DND-41 (cell line): Measurements from ENCODE around the gene WNT3.

Experiments
- ATAC-seq: fragments of 200-7000 bp; cut with Tn5 transposase; 3 replicates; pipeline ENCODE4 v1.9.1; 2021; ENCODE audit warnings: low read depth; ENCODE audit not compliant: insufficient read depth
- DNase-seq: peaks from one replicate; pipeline ENCODE4 v3.0.0-alpha.2; 2020
- H2AFZ ChIP-seq: 2 replicates; pipeline ENCODE4 v1.6.0; 2012; ENCODE audit warnings: low read depth, low read length
- H3K27ac ChIP-seq: 2 replicates; pipeline ENCODE4 v1.5.1; 2012; ENCODE audit warnings: low read length, inconsistent platforms
- H3K27me3 ChIP-seq: fragments of 200-600 bp; sonication (generic); 2 replicates; pipeline ENCODE4 v1.6.0; 2012; ENCODE audit warnings: low read length, mild to moderate bottlenecking, inconsistent platforms; ENCODE audit not compliant: insufficient read depth, poor library complexity
- H3K36me3 ChIP-seq: 2 replicates; pipeline ENCODE4 v1.5.1; 2012; ENCODE audit warnings: low read length, inconsistent platforms; ENCODE audit not compliant: insufficient read depth
- H3K4me1 ChIP-seq: 2 replicates; pipeline ENCODE4 v1.5.1; 2012; ENCODE audit warnings: mild to moderate bottlenecking, low read length; ENCODE audit not compliant: insufficient read depth
- H3K4me2 ChIP-seq: 2 replicates; pipeline ENCODE4 v1.6.0; 2012; ENCODE audit warnings: mild to moderate bottlenecking, moderate library complexity, low read length, inconsistent platforms; ENCODE audit not compliant: insufficient read depth
- H3K4me3 ChIP-seq, 2 experiments: fragments of 200-600 bp in 1 of 2; shearing (Covaris generic) in 1 of 2; 2 replicates each; pipeline ENCODE4 v1.5.1; 2012 to 2016; ENCODE audit warnings: inconsistent platforms in 2 of 2, low read length in 2 of 2, mild to moderate bottlenecking in 2 of 2, low read depth in 1 of 2, moderate library complexity in 1 of 2
- H3K79me2 ChIP-seq: 2 replicates; pipeline ENCODE4 v1.6.0; 2012; ENCODE audit warnings: low read length, inconsistent platforms; ENCODE audit not compliant: insufficient read depth
- H3K9ac ChIP-seq: 2 replicates; pipeline ENCODE4 v1.6.0; 2012; ENCODE audit warnings: low read depth, mild to moderate bottlenecking, inconsistent platforms, low read length, moderate library complexity
- H3K9me3 ChIP-seq: 2 replicates; pipeline ENCODE4 v1.5.1; 2012; ENCODE audit warnings: low read length, moderate library complexity, mild to moderate bottlenecking, inconsistent platforms; ENCODE audit not compliant: insufficient read depth, severe bottlenecking
- H4K20me1 ChIP-seq: 2 replicates; pipeline ENCODE4 v1.6.0; 2012; ENCODE audit warnings: low read length; ENCODE audit not compliant: insufficient read depth
- EZH2 ChIP-seq: IDR thresholded peaks from 3 replicates; pipeline ENCODE4 v1.6.1; 2012; ENCODE audit warnings: borderline replicate concordance, low read depth, mild to moderate bottlenecking, moderate library complexity, low read length, inconsistent platforms; ENCODE audit not compliant: severe bottlenecking
- TF ChIP-seq, protein P1 (sequence below): IDR thresholded peaks from 2 replicates; pipeline ENCODE4 v1.5.1; 2012; ENCODE audit warnings: borderline replicate concordance, low read length, moderate library complexity, mild to moderate bottlenecking; ENCODE audit not compliant: poor library complexity, severe bottlenecking; ENCODE audit errors: extremely low read depth

The WNT3 gene

DNA sequence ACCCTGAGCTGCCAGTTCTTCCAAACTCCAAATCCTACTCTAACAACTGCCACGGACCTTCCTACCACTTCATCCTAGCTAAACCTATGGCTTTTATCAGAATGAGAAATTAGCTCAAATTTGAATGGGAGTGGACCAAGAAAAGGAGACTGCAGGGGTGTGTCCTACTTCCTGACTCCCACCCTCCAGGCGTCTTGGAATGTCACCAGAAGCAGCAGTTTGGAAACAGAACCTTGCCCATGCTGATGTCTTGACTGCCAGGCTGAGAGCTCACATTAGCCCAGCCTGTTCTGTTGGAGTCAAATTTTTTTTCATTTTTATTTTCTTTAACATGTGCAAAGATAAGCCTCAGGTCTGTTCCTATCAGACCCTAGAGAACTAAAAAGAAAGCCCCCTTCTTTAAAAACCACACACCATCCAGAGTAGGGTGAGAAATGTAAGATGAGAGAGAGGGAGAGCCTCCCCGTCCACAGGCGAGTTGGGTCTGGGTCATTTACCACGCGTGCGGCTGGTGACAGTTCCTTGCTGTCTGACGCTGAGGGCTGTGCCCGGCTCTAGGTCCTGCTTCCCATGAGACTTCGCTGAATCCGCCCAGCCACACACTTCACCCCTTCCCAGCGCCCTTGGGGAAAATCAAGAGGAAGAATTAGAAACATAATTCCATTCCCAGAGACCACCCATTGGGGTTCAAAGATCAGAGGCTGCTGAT is 54.3 kb downstream of the WNT3 start:
- Histone ChIP-seq H3K9me3 (no peaks in the 10 kb centered on the region), H3K4me1 (no peaks in the 10 kb centered on the region), H3K36me3 (no peaks in the 10 kb centered on the region), H3K4me3 (no peak overlapping the region), H3K9ac (no peak overlapping the region), H3K4me2 (no peak overlapping the region), H3K79me2 (no peaks in the 10 kb centered on the region), H3K27me3 (no peaks in the 10 kb centered on the region), H2AFZ (no peak overlapping the region), H3K27ac (no peak overlapping the region), H4K20me1 (no peaks in the 10 kb centered on the region)
- ATAC-seq: no peak
- no peak for DNase-seq
- TF ChIP-seq EZH2: no peak
- TF ChIP-seq, protein P1, sequence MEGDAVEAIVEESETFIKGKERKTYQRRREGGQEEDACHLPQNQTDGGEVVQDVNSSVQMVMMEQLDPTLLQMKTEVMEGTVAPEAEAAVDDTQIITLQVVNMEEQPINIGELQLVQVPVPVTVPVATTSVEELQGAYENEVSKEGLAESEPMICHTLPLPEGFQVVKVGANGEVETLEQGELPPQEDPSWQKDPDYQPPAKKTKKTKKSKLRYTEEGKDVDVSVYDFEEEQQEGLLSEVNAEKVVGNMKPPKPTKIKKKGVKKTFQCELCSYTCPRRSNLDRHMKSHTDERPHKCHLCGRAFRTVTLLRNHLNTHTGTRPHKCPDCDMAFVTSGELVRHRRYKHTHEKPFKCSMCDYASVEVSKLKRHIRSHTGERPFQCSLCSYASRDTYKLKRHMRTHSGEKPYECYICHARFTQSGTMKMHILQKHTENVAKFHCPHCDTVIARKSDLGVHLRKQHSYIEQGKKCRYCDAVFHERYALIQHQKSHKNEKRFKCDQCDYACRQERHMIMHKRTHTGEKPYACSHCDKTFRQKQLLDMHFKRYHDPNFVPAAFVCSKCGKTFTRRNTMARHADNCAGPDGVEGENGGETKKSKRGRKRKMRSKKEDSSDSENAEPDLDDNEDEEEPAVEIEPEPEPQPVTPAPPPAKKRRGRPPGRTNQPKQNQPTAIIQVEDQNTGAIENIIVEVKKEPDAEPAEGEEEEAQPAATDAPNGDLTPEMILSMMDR: no peak

DNA sequence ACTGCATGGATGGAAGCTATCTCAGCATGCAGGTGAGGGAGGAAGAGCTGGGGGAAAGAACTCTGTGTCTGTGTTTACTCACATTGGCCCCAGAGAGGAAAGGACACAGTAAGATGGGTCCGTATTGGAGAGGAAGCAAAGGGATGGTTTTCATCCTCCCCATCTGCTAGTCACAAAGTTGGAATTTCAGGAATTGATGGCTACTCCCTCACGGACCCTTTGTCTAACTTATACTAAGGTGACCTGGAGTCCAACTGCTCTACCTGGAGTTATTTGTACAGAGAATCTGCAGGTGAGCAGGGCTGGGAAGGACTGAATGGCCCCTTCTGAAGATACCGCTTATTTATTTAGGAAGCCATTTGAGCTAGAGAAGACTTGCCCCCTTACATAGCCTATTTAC is 55.1 kb downstream of the WNT3 start:
- no peaks in the 10 kb centered on the region for H4K20me1 ChIP-seq
- H2AFZ ChIP-seq: no peak overlapping the region
- TF ChIP-seq, protein P1: no peak
- TF ChIP-seq EZH2: no peak
- H3K9ac ChIP-seq: no peak overlapping the region
- H3K9me3 ChIP-seq: no peaks in the 10 kb centered on the region
- H3K4me2 ChIP-seq: no peak overlapping the region
- no peaks in the 10 kb centered on the region for H3K36me3 ChIP-seq
- H3K4me1 ChIP-seq: no peaks in the 10 kb centered on the region
- ATAC-seq: no peak
- H3K4me3 ChIP-seq: no peak overlapping the region
- H3K79me2 ChIP-seq: no peaks in the 10 kb centered on the region
- H3K27me3 ChIP-seq: no peaks in the 10 kb centered on the region
- no peak for DNase-seq
- no peak overlapping the region for H3K27ac ChIP-seq

DNA sequence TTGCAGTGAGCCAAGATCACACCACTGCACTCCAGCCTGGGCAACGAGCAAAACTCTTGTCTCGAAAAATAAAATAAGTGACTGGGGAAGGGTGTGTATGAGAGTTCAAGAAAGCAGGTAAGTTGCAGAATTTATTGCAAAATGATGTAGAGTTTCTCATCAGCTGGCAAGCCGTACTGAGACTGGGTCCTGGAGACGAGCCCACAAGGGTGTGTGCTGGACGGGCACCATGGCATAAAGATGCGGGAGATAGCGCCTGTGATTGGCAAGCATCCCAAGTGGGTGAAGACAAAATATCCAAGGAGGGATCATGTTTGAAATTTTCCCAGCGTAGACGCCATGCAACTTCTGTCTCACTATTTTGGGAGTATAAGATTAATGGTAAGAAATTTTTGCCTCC is 59.4 kb downstream of the WNT3 start:
- no peak overlapping the region for H2AFZ ChIP-seq
- H3K79me2 ChIP-seq: no peaks in the 10 kb centered on the region
- TF ChIP-seq EZH2: no peak
- TF ChIP-seq, protein P1: no peak
- no peak overlapping the region for H3K27ac ChIP-seq
- H3K27me3 ChIP-seq: no peaks in the 10 kb centered on the region
- no peaks in the 10 kb centered on the region for H3K9me3 ChIP-seq
- no peaks in the 10 kb centered on the region for H3K4me1 ChIP-seq
- H3K36me3 ChIP-seq: peaks cover 29% of the 10 kb centered on the region
- H3K9ac ChIP-seq: no peak overlapping the region
- no peak overlapping the region for H3K4me3 ChIP-seq
- no peaks in the 10 kb centered on the region for H4K20me1 ChIP-seq
- DNase-seq (no peak), ATAC-seq (no peak)
- H3K4me2 ChIP-seq: no peak overlapping the region
